Frontal cortex (tissue), 4 donors: ENCODE measurements around the gene KCNK16. TPM values are rescaled to one million over a fixed set of nuclear protein-coding genes. Genes with fewer than 3 reads are reported as not detected.

Experiments used
- DNase-seq, 2 donors: peaks; one replicate each; pipeline ENCODE4 v3.0.0; 2012; ENCODE audit warnings: low spot score in 2 of 2
- FAIRE-seq: peaks from 2 replicates; lab custom pipeline; 2012; peaks lifted over from hg19 to GRCh38; lab: Jason Lieb, UNC
- total RNA-seq: library from RNA; depleted of rRNA; stranded (reverse); fragments of >200 nt; gene quantifications from one replicate; pipeline ENCODE4 v1.2.3, GENCODE V29; 2014
- donor health status: control.
- donor health status: control.
- donor health status: control.

Gene KCNK16
- total RNA-seq, result not detected

- DNase-seq (no peak), FAIRE-seq (no peak)
These were observed at the start of gene KCNK16 for GRCh38 chr6:39322306-39322850. Gene KCNK16 (minus strand): TSS chr6:39322702. CDS start chr6:39322540, 162 bp downstream.

- DNase-seq, result no peak
- no peak for FAIRE-seq
These were observed 47.9 kb upstream of the KCNK16 start for GRCh38 chr6:39370390-39370789.

GRCh38 chr6:39369987-39370386 lies 47.5 kb upstream of the KCNK16 start:
- FAIRE-seq, result no peak
- no peak for DNase-seq

DNA sequence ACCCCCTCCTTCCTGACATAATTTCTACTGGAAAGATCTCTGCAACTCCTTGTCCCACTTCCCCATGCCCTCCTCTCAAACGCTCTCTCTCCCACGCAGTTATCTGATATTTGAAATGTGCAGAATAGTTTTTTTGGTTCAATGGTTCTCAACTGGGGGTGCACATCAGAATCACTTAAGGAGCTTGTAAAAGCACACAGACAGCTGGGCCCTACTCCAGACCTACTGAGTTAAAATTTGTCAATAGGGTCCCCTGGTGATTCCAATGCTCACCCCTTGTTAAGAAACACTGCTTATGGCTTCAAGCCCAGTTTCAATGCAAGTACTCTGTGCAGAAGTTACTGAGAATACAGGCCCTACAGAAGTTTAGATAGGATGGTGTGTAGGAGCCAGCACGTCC lies 45.2 kb upstream of the KCNK16 start:
- FAIRE-seq, result no peak
- no peak for DNase-seq

DNA sequence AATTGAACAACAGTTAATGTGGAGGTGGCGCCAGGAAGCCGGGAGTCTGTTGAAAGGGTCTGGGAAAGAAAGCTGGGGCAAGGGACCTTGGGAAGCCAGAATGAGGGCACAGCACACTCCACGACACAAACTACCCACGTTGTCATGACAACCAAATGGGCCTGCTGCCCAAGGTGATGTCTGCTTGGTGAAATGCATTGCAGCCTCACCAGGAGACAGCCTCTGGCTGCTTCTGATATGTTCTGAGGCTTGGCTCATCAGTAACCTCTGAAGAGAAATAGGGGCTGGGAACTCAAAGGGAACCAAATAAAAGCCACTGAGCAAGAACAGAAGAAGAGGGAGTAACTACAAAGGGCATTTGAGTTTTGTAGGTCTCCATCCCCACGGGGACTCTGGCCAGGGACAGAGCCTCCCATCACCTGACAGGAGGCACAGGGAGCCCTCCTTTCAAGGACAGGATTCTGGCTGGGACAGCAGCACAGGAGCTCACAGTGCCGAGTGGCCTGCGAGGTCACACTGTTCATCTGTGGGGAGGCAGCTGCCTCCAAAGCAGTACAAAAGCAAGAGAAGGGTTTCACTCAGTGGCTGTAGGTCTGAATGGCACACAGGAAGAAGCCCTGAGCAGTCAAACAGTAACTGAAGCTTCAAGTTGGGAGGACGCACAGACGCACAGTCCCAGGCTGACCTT lies 44.6 kb upstream of the KCNK16 start:
- DNase-seq, result peak in 1 of 2 donors; percentile 37
- FAIRE-seq, result no peak

GRCh38 chr6:39365281-39366074 lies 43.0 kb upstream of the KCNK16 start:
- FAIRE-seq (no peak), DNase-seq (no peak)

DNA sequence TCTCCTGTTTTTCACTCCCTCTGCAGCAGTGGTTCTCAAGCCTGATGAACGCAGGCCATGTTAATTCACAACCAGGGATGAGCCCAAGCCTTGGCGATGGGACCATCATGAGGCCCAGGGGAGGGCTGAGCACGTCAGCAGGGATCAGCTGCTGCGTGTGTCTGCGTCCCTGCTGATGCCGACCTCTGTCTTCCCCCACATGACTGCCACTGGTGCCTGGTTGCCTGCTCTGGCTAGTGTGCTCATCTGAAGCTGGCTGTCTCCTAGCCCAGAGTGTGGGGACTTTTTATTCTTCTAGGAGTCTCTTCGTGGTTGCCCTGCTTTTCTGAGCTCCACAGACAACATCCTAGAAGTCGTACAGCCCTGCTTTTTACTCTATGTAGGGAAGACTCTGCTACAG lies 40.8 kb upstream of the KCNK16 start:
- no peak for FAIRE-seq
- no peak for DNase-seq

DNA sequence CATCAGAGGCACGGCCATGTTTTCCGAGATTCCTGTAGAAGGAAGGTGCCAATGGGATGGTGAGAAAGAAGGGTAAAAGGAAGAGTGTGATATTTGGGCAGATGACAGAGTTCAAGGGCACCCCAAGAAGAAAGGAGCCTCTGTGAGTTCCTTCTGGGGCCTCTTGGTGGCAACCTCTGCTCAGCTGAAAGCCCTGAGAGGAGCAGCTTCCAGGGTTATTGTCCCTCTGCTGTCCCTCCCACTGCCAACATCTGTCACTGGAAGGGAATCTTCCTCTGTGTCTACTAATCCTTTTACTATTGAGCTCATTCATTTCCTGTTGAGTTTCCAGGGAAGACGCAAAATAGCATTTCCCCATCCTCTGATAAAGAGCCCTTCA lies 40.0 kb upstream of the KCNK16 start:
- DNase-seq (peak; percentile 46 to 60), FAIRE-seq (no peak)

DNA sequence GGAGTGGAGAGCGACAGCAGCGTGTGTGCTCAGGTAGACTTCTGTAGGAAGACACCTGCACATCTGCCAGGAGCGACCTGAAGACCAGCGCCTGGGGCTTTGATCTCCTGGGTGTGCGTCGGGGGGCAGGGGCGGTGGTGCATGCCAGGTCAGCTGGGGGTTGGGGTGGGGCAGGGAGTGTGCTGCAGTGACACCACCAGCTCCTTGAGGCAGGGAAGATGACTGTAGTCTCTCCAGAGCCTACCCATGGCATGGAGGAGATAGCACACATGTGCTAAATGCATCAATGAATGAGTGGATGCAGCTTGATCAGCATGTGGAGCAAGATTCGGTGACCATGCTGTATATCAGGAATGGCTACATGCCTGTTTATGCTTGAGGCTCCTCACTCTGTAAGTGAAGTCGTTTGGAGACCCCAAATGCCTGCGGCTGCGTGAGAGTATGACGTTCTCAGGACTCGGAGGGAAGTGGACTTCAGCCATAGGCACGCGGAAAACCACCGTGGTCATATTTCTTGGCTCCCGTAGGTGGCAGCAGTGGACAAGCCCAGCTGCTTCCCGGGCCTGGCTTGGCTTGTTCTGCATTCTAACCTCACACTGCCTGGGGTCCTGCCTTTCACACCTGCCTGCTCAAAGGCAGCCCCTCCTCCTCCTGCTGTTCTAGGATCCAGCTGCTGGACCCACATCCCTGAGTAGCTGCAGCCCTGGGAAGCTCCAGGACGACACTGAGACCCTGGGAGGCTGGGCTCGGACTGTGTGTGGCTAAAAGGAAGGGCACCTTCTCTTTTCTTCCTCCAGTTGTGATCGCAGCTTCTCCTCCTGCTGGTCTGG lies 39.4 kb upstream of the KCNK16 start:
- DNase-seq (peak; percentile 58 to 80), FAIRE-seq (no peak)

- DNase-seq (no peak), FAIRE-seq (no peak)
These were observed 37.9 kb upstream of the KCNK16 start for GRCh38 chr6:39360378-39360777.

DNA sequence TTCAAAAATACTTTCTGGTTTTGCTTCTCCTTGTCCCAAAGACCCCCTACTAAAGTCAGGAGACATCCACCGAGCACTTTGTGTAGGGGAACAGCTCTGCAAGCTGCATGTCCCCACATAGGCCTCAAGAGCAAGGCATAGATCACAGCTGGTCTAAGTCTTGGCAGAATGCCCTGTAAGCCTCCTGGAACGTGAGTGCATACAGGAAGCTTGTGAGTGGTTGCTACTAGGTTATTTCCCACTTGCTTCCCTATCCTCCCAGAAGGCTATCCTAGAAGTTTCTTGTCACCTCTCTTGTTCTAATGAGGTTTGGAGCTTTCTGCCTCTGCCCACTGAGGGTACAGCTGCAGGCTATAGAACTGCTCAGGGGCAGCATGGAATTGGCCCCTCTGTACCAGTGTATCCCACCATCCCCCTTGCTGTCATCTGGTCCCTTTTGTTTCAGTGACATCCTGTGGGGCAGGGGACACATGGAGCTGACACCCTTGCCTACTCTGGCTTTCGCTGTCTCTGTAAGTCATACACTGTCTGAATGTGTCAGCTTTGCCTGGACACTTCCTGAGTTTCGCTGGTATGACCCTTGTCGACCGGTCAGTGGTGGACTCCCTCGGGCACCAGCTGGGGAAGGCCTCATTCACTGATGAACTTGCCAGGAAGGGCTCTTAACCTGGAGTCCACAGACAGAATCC lies 35.6 kb upstream of the KCNK16 start:
- DNase-seq (no peak), FAIRE-seq (no peak)

DNA sequence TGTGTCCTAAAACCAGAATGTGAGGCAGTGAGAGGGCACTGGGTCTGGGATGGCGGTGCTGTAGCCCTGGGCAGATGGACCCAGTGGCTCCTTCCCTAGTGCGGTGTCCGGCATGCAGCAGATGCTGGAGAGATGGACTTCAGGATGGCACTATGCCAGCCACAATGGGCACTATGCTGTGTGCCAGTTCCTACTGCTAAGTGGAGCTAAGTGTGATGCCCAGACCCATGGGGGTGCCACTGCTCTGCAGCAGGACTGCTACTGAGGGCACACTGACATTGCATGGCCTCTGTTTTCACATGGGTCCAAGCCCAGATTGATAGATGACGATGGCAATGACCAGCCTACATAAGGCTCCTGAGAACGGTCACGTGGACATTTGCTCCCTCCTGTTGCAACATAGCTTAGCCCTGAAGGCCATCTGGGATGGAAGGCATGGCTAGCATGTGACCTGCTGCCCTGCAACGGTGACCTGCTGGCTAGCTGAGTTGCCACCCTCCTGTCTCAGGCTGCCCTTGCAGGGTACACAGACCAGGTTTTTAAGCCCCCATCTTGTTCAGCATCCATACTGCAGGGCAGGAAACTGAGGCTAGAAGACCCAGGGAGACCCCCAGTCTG lies 31.3 kb upstream of the KCNK16 start:
- DNase-seq, result no peak
- no peak for FAIRE-seq

- DNase-seq (no peak), FAIRE-seq (no peak)
These were observed 28.4 kb upstream of the KCNK16 start for GRCh38 chr6:39350723-39351505.

- no peak for FAIRE-seq
These were observed 26.2 kb upstream of the KCNK16 start for GRCh38 chr6:39348740-39349139.

DNA sequence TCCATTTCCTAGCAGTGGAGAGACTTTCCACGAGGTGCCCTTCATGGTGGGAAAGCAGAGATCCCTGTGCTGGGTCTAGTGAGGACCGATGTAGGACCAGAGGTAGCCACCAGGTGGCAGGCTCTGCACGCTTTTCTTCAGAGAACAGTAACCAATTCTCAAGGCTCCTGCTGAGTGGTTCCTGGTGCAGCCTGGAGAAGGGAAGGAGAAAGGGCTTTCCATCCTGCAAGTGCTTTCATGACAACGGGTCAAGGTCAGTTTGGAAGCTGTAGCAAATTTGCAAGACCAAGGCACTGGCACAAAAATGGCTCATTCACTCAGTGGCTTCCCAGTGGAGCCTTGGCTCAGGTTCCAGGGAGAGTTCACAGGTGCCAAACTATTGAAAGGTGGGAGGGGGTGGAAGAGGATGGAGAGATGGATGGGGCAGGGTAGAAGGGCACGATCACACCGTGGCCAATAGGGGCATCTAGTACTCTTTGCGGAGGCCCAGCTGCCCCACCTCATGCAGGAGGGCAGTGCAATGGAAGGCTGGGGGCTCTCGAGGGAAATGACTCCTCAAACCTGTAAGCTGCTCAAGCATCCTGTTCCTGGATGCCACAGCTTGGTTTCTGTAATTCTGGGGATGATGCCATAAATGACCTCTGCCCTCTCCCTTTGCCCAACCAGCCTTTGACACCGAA lies 25.5 kb upstream of the KCNK16 start:
- FAIRE-seq, result no peak
- peak; percentile 67 to 87 for DNase-seq

More at GRCh38 chr6:39348740-39349139, 26.2 kb upstream of the KCNK16 start:
- no peak for DNase-seq

GRCh38 chr6:39347206-39347605 lies 24.7 kb upstream of the KCNK16 start:
- FAIRE-seq, result no peak

DNA sequence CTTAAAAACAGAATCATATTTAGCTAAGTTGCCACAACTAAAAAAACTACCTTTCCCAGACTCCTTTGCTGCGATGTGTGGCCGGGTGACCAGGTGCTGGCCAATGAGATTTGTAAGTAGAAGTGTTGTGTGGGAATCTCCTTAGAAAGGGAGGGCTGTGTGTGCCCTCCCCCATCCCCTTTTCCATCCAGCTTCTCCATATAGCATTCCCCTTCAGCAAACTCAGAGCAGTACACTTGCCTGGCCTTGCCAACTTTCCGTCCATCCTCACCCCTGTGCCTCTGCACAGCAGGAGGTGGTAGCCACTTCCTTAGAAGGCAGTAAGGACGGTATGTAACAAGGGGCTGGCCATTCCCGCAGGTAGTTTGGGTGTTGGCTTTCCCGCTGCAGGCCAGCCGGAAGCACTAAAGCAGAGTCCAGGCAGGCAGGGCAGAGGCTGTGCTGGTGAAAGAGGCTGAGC lies 22.3 kb upstream of the KCNK16 start:
- DNase-seq, result no peak
- no peak for FAIRE-seq

More at GRCh38 chr6:39347206-39347605, 24.7 kb upstream of the KCNK16 start:
- DNase-seq, result no peak

- FAIRE-seq (no peak), DNase-seq (no peak)
These were observed 20.9 kb upstream of the KCNK16 start for GRCh38 chr6:39343396-39343870.
